Inflammatory macrophage treated with lipopolysaccharide for 1 hour (primary cell): ENCODE results near the gene SLC19A1.
"Not testable (repeated sequence)": the region's sequence is repeated elsewhere in the genome, so short reads cannot be mapped to it uniquely, and the experiment has no call there.

Experiments
- DNase-seq, 2 donors: peaks; one replicate each; pipeline ENCODE4 v3.0.0-alpha.2; 2020 to 2022

Gene SLC19A1

DNA sequence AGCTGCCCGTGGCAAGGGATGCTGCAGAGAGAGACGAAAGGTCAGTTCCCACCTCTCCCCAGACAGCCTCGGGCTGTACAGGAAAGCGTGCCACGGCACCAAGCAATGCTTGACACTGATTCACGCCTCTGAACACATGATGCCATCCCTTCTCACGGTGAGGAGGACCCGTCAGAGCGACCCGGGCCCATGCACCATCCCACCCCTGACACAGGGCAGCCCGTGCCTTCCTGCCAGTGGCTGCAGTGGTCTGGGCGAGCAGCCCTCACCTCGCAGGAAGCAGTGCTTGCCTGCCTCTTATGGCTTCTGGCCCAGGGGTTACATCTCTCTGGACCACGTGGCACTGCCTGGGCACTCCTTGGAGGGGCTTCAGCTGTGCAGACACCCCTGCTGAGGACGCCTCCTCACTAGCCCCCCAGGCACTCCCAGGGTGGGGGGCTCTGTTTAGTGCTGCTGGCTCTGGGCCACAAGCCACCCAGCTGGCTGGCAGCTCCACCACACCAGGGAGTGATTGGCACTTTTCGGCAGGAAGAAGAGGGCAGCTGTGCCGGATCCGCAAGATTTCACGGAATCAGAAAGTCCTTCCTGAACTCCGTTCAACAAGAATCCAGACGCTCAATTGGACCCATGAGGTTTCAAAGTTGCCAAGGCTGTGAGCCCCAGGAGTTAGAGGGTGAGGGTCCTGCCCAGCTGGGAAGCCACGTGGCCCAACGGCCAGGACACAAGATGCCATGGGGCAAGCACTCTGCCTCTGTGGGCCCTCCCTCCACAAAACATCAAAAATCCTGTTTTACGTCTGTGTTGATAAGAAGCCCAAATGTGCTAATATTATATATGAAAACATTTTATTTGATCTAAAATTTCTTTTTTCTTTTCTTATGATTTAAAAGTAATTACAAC, 34.8 kb upstream of the SLC19A1 start:
- DNase-seq, result no peak

DNA sequence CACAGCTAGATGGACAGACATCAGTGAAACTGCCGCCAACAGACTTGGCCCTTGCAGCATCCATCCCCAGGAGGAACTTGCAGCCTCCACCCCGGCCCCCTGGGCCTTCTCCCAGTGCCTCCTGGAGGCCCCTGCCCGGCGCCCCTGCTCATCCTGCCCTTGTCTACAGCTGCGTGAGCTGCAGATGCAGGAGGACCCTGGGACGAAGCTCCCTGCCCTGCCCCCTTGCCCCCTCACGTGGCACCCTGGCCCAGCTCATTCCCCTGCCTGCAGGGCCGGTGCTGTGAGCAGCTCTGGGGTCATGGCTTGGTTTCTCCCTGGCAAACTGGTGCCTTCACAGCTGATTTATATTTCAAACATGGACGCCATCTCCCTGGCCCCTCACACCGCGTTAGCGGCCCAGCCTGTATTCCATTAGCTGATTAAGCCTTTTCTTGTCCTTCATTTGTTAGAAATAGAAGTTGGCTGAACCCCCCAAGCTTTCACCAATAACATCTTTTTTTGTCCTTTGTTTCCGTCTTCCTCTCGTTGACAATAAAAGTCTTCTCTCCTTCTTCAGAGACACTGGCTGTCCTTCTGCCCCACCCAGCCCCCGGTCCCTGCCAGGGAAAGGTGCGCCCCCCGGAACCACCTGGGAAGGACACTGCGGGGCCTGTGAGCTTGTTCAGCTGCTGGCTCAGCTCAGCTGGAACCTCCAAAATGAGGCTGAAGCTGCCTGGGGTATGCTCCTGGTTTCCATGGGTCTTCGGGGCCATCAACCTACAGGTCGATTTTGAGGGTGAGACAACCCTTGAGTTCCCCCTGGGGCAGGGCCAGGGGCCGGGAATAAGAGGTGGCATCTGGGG, 34.0 kb upstream of the SLC19A1 start:
- DNase-seq, result no peak

DNA sequence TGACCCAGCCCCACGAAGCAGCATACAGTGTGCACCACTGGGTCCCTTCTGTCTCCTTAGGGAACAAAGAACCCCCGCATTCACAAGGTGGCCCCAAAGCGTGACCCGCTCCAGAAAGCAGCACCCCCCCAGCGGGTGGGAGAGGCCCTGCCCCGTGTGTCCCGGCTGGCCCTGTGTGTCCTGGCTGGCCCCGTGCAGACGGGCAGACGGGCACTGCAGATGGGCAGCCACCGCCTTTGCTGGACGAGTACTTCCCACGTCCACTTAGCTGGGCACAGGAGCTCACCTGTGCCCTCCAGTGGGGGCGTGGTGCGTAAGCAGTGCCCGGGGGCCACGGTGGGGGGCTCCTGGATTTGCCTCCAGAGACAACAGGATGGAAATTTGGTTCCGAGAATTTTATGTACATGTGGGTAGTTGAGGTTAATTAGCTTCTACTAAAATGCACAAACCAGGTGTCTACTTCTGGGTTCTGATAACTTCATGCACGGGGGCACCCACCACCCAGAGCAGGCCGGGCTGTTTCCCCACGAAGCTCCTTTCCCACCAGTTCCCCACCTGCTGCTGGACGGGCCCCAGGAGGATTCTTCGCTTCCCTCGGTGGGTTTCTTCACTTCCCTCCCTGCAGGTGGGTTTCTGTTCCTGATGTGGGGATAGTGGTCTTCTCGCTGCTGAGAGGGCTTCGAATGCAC, 33.2 kb upstream of the SLC19A1 start:
- DNase-seq, result no peak

DNA sequence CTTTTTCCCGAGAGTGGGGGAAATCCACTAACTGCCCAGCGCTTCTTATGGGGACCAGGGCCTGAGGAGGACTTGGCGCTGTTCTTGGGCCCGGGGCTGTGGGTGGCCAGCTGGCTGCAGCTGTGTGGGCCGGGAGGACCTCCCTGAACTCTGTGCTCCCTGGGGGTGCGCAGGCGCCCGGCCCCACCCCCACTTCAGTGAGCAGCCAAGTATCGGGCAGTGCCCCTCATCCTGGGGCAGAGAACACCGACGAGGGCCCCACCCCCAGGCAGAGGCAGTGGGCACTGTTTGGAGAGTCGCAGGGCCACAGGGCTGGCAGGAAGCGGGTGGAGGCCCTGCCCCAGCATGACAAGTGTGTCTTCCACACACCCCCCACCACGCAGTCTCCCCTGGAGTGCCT, 32.5 kb upstream of the SLC19A1 start:
- no peak for DNase-seq

DNA sequence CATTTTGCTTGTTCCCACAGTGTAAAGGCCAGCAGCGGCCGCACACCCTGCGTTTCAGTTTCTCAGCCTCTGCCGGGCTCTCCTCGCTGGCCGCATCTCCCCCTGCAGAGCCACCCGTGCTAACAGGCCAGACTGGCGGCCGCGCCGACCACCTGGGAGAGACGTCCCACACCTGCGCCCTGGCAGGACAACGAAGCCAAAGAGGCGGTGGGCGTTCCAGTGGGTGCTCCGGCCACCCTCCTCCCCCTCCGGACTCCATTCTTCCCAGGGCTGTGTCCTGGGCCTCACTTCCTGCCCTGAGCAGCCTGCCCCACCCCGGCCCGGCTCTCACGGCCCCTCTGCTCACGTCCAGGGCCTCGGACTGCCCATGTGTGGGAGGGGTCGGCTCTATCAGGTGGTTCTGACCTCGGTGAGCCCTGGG, 31.9 kb upstream of the SLC19A1 start:
- DNase-seq, result no peak

DNA sequence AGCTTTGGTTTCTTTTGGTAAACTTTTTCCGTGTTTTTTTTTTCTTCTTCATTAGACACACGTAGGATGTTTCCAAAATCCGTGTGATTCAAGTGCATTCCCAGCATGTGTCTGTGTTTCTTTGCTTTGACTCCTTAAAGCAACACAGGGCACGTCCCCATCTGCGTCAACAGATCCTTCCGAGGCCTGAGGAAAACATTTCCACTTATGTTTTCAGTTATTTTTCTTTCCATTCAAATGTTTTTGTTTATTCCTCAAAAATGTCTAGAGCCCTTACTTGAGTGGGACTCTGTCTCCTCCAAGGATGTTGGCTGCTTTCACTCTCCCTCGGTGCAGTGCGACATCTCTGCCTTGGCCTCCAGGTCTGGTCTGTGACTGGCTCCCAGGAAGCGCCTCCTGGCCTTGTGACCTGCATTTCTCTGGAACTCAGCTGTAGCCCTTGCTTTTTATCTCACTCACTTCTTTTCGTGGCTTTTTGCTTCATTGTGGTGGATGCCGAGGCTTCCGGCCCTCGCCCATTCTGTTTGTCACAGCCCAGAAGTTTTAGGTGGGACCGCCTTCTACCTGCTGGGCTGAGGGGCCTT, 31.3 kb upstream of the SLC19A1 start:
- no peak for DNase-seq

DNA sequence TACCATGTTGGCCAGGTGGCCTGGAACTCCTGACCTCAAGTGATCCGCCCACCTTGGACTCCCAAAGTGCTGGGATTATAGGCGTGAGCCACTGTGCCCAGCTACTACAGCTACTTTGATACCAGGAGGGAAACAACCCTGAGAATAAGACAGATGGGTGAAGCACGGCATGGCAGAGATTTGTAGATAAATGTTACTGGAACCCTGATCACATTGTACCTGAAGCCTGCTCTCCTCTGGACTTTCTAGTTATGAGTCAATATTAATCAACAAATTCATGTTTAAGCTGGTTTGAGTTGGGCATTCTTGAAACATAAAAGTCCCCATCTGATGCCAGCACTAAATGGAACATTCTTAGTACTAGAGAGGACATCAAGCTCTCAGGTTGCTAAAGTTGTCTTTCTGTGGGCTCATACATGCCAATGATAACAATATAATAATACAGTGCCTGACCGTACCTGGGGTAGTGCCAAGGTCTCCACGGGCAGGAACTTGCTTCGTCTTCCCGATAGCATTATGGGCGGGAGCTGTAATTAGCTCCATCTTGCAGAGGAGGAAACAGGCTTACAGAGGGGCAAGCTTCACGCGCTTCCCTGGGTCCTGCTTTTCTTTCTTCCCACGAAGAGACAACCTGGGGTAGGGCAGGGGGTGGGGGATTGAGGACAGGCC, 30.7 kb upstream of the SLC19A1 start:
- DNase-seq, result no peak

DNA sequence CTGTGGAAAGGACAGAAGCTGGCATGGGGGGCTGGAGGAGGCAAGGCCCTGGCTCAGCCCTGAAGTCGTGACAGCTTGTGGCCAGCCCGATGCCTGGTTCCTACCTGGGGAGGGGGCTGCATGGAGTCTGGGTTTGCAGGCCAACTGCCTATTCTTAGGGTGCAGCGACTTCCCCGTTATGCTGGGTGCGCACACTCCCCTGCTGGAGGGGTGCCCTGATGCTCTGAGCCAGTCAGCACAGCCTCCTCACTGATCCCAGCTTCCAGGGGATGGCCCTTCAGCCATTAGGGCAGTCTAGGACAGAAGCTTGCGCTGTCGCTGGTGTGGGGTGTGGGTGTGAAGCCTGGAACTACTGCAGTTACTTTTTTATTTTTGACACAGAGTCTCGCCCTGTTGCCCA, 30.0 kb upstream of the SLC19A1 start:
- DNase-seq, result no peak

DNA sequence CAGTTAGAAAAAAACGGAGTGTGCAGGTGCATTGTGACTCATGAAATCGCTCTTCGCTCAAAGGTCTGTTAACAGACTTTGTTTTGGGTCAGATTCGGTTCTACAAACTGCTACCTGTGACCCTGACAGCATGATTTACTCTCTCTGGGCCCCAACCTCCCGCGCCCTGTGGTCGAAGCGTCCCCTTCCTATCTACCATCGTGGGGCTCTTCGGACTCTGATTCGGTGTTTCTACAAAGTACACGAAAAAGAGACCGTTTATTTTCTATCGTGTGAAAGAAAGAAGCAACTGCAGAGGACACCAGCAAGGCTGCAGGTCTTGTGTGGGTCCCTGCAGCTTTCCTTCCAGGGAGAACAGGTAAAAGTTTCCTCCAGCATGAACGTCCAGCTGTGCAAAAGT, 29.4 kb upstream of the SLC19A1 start:
- DNase-seq, result no peak

DNA sequence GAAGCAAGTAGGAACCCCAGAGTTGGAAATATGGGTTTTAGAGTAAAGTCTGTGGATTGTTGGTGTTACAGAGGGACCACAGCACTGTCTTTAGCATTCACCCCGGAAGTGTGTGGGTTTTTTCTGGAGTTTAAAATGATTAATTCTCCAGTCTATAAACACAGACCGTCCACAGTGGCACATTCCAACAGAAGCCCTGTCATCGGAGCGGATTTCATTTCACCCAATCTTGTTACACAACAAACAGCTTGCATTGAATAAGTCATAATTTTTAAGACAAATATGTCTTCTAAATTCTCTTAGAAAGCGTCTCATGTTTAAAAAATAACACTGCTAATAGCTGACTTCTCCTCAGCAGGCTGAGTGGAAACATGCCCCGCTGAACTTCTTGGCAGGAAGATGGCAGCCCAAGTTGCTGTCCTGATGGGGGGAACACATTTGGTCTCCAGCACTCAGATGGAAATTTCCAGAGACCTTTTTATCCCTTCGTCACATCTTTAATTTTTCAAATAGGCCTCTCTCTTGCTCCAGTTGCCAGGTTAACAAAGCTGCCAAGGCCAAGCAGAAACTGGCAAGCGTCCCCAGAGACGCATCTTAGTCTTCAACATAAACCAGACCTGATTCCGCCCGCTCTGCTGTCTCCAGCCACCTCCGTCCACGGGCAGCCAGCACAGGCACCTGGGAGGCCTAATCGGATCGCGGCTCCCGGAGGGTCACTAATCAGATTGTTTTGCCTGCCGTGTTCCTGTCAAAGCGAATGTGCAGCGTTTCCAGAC, 28.8 kb upstream of the SLC19A1 start:
- no peak for DNase-seq

DNA sequence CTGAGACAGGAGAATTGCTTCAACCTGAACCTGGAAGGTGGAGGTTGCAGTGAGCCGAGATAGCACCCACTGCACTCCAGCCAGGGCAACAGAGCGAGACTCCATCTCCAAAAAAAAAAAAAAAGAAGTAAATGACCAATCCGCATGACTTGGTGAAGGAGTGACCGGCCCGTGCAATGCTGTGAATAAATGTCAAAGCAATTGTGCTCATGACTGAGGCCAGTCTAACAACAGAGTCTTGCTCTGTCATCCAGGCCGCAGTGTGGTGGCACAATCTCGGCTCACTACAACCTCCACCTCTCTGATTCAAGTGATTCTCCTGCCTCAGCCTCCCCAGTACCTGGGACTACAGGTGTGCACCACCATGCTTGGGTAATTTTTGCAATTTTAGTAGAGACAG, 27.8 kb upstream of the SLC19A1 start:
- no peak for DNase-seq

DNA sequence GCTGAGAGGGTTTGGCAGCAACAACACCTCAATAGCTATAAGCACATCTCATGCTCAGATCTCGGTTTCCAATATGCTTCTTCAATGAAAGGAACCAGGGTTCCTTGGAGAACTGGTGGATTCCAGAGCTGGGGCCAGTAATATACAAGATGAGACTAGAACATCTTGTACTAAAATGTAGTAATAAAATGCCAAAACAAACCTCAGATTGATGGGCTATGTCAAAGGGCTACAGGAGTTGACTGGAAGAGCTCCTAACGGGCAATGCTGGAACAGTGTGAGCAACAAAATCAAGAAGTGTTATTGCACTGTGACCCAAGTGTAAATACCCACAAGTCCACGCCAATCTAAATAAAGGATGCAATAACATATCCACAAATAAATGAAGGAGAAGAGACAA, 26.1 kb upstream of the SLC19A1 start:
- no peak for DNase-seq

DNA sequence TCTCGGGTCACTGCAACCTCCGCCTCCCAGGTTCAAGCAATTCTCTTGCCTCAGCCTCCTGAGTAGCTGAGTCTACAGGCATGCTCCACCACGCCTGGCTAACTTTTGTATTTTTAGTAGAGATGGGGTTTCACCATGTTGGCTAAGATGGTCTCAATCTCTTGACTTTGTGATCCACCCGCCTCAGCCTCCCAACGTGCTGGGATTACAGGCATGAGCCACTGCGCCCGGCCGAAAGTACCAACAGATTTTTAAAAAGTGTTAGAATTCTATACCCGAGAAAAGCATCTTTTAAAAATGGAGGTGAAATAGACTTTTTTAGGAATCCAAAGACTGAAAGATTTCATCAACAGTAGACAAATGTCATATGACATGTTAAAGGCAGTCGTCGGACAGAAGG, 21.9 kb upstream of the SLC19A1 start:
- not testable (repeated sequence) for DNase-seq

DNA sequence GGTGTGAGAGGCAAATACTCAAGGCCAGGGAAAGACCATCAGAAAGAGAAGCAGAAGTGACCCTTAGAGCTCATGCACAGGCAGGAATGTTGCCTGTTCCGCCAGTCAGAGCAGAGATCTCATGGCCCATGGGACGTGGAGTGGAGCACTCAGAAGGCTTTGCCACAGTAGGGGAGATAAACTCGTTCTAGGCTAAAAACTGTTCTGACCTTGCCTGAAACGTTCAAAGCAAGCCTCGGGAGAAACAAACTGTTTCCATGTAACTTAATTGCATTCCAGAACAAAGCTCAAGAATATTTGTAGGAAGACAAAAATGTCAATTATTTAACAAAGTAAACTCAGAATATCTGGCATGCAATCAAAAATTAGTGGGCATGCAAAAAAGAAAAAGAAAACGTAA, 20.7 kb upstream of the SLC19A1 start:
- DNase-seq, result no peak

DNA sequence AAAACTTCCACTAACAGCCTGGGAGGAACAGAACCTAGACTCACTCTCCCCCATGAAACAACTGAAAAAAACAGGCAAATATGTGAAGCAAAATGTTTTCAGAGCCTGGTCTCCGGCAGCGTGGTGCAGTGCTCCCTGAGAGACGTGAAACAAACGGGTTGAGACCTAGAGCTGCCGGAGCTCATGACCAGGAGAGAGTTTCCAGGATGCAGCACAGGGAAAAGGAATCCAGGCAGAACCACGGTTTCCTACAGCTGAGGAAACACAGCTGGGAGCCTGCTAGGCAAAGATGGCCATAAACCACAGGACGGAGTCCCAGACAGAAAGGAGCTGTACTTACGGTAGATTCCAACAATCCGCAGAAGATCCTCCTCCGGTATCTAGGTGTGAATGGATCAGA, 20.2 kb upstream of the SLC19A1 start:
- no peak for DNase-seq

DNA sequence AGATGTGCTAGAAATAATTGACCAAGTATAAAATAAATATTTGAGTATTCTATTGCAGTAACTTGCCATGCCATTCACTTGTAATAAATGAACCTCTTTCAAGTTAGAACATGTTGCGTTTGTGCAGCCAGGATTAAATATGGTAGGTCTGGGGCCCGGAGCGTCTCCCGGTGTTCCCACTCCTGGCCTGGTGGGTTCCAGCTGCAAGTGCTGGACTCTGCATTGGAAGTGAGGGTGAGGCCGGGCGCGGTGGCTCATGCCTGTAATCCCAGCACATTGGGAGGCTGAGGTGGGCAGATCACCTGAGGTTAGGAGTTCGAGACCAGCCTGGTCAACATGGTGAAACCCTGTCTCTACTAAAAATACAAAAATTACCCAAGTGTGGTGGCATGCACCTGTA, 19.0 kb upstream of the SLC19A1 start:
- not testable (repeated sequence) for DNase-seq

DNA sequence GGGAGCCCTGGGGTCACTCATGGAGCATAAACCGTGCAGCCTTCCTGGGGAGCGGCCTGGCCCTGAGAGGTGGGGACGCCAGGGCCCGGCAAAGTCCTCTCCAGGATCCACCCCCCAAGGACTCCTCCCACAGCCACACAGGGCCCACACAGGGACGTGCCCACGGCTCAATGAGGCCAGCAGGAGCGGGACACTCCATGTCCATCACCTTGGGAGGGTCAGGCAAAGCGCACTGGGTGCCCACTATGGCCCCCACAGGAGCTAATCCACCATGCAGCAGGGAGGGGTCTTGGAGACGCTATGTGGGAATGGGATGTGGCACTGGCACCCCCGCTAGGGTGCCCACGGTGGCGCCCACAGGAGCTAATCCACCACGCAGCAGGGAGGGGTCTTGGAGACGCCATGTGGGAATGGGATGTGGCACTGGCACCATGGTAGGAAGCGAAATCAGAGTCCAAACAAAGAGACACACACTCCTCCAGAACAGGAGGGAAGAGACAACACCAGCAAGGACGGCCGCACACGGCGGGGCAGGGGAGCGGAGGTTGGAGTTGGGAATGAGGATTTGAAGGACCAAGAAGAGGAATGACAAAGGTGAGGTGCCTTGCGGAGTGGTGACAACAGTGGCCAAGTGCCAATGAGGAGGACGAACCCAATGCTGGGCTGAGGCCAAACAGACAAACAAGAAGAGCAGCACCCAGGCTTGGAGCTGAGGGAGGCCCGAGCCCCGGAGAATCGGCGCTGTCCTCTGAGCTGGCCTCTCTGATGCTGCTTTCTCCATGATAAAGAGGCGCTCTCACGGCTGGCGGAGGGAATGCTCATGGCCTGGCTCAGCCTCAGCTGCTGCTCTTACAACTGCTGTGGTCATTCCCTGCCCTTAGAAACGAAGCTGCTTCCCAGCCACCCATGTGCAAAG, 18.1 kb upstream of the SLC19A1 start:
- no peak for DNase-seq

DNA sequence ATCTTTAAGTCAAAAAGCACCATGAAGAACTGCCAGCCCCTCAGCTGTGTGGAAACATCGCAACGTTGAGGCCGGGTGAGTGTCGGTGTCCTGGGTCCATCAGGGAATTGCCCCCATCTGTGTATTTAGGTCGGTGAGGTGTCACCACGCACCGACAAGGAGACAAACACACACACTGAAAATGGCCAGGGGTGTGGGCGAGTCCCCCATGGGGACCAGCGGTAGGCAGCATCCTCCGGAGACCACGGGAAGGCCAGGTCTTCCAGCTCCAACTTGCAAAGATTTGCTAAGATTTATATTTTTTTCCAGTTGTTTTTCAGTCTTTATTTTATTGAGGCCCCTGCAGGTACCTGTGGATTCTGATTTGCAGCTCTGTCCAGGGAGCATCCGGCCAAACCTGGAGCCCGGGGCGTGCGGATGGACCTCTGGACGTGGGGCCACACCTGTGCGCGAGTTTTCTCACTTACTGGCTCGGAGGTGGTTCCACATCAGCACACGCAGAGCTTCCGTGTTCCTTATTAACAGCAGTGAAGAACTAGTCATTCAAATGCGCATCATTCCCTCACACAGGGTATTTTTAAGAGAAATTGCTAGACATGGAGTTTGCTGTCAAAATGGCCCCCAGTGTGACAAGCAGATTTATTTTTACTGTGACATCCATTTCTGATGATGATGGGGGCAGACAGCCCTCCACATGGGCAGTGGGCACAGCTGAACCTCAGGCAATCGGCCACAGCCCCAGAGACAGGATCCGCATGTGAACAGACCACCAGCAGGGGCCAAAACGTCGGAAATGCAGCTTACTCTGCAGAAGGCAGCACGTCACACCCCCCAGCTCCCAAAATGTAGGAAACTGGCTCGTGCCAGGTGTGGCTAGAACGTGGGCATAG, 17.2 kb upstream of the SLC19A1 start:
- DNase-seq, result no peak

DNA sequence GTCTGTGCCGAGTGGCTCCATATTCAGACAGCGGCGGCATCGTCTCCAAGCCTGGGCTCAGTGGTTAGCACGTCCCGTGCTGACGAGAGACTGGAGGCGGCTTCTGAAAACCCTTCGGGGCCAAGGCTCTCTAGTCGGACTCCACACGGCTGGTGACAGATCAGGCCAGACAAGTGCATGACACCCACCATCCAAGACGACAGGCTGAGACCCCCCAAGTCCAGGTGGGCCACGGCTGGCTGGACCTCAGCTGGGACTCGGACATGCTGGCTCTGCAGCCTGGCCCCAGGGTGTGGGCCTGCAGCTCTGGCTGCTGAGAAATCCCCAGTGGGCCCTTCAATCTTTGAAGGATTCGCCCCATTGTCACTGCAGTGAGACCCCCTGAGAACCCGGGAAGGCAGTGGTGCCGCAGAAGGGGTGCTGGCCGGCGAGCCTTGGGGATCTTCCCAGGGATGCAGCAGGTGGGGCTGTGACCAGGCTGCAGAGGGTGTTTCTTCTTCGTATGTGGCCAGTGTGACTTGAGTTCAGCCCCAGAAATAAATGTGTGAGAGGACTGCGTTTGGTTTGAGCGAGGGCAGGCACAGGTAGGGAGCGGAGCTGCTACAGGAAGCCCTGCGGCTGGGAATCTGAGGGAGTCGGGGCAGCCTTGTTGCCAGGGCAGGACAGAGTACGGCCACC, 15.9 kb upstream of the SLC19A1 start:
- no peak for DNase-seq
